COLO829 (cell line): ENCODE data around the gene DISC1.
A peak's percentile ranks its signal among the peaks of the same experiment; 100 is the strongest.
"Not testable (repeated sequence)": the region's sequence is repeated elsewhere in the genome, so short reads cannot be mapped to it uniquely, and the experiment has no call there.

Experiments used
- DNase-seq: peaks from one replicate; pipeline ENCODE4 v3.0.0; 2012; ENCODE audit warnings: low spot score

DISC1 gene

GRCh38 chr1:231626535-231626950 is at the start of gene DISC1:
TSS of gene DISC1 (plus strand) at chr1:231626790. CDS start at chr1:231626868, 78 bp downstream.
- peak; percentile 90 for DNase-seq

GRCh38 chr1:231576804-231577718 is 49.5 kb upstream of the DISC1 start:
- no peak for DNase-seq

- no peak for DNase-seq
Observed at GRCh38 chr1:231580874-231581273, 45.7 kb upstream of the DISC1 start.

GRCh38 chr1:231581859-231582258 is 44.7 kb upstream of the DISC1 start:
- DNase-seq = peak; percentile 25

DNA sequence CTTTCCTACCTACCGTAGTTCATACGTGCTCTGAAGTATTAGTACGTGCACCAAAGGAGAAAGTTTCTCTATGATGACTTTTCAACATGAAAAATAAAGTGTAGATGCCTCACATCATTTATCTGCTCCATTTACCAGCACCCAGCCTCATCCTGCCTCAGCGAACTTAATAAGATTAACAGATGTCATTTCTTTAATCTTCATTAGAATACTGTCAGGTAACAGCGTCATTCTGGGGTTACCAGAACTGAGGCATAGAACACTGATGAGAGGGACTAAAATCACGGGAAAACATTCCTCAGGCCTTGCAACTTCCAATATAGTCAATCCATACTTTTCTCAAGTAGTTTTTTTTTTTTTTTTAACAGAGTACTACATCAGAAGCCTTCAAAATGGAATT is 43.2 kb upstream of the DISC1 start:
- no peak for DNase-seq

- DNase-seq = peak; percentile 93
Observed at GRCh38 chr1:231584117-231584516, 42.5 kb upstream of the DISC1 start.

DNA sequence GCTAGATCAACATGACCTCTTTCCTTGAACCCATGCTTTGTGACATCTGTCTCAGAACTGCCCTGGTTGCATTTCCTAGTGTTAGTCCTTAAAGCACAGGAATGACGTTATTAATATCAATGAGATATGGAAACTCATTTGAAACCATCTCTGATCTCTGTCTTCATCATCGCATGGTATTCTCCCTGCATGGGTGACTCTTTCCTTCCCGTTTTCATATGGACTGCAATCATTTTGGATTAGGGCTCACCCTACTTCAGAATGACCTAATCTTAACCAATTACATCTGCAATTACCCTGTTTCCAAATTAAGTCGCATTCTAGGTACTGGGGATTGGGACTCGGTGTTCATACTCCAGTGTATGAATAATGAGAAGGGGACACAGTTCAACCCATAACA is 41.7 kb upstream of the DISC1 start:
- no peak for DNase-seq

GRCh38 chr1:231590453-231591198 is 36.0 kb upstream of the DISC1 start:
- peak; percentile 40 for DNase-seq

GRCh38 chr1:231591466-231591865 is 35.1 kb upstream of the DISC1 start:
- no peak for DNase-seq

- no peak for DNase-seq
Observed at GRCh38 chr1:231592809-231593208, 33.8 kb upstream of the DISC1 start.

DNA sequence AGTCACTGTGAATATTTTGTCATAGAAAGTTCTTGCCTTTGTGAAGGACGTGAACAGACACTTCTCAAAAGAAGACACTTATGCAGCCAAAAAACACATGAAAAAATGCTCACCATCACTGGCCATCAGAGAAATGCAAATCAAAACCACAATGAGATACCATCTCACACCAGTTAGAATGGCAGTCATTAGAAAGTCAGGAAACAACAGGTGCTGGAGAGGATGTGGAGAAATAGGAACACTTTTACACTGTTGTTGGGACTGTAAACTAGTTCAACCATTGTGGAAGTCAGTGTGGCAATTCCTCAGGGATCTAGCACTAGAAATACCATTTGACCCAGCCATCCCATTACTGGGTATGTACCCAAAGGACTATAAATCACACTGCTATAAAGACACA is 33.3 kb upstream of the DISC1 start:
- not testable (repeated sequence) for DNase-seq

- DNase-seq = no peak
Observed at GRCh38 chr1:231594123-231594522, 32.5 kb upstream of the DISC1 start.

DNA sequence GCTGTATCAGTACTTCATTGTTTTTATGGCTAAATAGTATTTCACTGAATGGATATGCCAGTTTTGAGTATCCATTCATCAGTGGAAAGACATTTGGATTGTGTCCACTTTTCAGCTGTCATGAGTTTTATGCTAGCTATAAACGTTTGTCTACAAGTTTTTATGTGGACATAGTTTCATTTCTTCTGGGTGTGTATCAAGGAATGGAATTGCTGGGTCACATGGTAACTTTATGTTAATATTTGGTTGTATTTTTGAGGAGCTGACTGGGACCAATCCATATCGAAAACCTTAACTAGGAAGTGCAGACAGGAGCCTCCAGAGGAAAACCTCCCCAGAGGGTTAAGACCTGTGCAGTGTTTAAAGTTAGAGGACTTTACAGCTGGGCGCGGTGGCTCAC is 31.8 kb upstream of the DISC1 start:
- DNase-seq = no peak

DNA sequence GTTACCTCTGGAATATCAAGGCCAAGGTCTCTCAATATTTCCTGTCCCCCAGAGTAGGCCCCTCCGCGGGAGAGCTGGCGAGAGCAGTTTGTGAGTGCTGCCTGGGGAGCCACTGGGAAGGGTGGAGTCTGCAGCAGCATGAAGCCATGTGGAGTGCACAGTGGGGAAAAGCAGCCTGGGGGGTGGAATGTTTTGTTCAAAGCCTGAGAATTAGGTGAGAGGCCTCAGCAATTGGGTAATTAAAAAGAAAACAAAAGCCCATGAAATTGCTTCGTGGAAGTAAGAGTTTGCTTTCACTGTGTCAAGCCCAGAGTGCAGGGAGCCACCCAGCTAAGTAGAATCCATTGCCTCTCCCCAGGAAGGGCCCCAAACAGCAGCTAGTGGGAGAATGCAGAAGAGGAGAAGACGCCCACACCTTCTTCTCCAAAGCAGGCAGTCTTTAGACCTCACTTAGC is 30.2 kb upstream of the DISC1 start:
- no peak for DNase-seq

DNA sequence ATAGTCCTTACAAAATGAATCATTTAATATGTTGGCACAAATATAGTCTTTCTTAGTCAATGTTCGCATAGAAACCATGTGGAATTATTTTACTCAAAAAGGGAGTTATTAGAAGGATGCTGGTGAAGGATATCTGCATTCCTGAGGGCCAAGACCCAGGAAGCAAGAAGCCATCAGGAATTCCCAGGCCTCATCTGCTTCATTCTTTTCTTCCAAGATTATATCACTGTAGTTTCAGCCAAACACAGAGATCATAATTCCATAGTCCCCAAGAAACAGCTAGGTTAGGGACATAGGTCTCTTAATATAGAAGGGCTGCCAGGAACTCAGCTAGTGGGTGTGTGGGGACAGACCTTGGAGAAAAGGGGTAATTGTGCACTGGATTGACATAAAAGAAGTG is 28.6 kb upstream of the DISC1 start:
- DNase-seq = no peak

DNA sequence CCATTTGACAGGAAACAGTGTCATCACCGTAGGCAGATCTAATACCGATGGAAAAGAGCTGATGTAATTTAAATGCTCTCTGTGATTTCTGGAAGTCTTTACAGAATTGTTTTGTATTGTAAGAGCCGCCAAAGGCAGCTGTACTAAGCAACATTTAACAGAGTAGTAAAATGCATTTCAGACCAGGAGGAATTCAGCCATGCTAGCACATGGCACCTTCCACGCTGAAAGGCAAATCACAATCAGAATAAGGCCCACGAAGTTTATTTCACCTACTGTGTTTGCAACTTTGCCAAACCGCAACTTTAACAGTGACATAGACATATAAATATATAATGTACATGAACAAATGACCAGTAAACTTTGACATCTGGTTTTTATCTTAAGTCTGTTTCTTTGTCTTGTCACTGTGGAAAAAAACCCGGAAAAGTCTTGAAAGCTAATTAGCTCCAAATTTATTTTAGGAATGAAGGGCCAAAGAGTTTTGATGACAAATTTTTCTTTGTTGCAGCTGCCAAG is 26.1 kb upstream of the DISC1 start:
- no peak for DNase-seq

GRCh38 chr1:231601824-231602672 is 24.5 kb upstream of the DISC1 start:
- DNase-seq = no peak

DNA sequence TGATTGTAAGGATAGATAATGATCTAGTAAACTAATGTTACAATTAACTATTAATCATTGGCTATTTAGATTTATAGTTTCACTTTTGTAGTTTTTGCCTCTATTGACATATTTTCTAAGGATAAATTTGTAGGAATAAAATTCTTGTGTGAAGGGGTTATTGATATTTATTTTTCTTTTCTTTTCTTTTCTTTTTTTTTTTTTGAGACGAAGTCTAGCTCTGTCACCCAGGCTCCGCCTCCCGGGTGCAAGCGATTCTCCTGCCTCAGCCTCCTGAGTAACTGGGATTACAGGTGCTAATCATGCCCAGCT is 24.0 kb upstream of the DISC1 start:
- DNase-seq = no peak

DNA sequence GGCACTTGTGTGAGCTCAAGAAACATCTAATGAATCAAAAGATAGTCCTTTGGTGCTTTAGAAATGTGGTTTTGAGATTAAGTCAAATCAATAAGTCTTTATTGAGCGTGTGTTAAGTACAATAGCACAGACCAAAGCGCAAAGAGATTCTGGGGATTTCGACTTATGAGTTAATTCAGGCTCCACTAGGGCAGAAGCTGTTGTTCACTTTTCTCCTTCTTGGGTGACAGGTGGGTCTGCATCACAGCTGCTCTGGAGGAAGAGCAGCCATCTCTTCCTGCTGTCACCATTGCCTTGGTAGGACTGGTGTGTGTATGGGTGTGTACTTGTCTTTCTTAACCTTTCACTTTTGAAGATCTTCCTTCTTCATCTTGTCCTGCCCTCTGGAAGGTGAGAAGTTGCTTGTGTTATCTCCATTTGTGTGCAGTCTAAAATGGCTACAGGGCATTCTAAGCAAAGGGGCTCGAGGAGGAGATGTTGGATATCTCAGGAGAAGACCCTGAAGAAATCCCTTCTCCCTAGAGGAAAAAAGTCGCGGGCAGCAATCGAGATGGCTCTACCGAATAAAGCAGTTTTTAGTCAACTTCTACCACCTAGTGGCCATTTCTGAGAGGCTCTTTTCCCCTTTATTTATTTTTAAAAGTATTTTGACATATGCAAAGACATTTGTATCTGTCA is 22.9 kb upstream of the DISC1 start:
- peak; percentile 70 for DNase-seq

DNA sequence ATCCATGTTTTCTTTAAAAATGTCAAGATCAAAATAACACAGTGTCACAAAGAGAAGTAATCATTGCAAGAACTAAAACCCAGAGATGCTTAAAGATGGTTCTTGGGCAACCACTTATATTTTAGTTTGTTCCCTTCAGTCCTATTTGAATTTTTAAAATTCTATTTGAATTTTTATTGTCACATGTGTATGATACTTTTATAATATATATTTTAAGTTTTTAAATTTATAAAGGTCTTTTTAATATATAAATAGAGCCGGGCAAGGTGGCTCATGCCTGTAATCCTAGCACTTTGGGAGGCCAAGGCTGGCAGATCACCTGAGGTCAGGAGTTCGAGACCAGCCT is 22.3 kb upstream of the DISC1 start:
- no peak for DNase-seq
